SK-N-SH treated with all-trans-retinoic acid at 6 μM for 48 hours (cell line): ENCODE data around the gene FARS2.

Experiments
- ARNTL ChIP-seq: fragments of 450-650 bp; formaldehyde crosslinking; IDR thresholded peaks from 2 replicates; pipeline ENCODE4 v1.5.0; 2020; ENCODE audit warnings: low read depth, mild to moderate bottlenecking, moderate library complexity, borderline replicate concordance
- CREB5 ChIP-seq: fragments of 250-450 bp; sonication (Bioruptor Pico); IDR thresholded peaks from 2 replicates; pipeline ENCODE4 v1.5.1; 2020; ENCODE audit warnings: low read depth, mild to moderate bottlenecking, moderate library complexity
- CSDC2 ChIP-seq: fragments of 250-450 bp; sonication (Bioruptor Pico); IDR thresholded peaks from 2 replicates; pipeline ENCODE4 v1.5.0; 2020; ENCODE audit warnings: mild to moderate bottlenecking, moderate library complexity
- GLIS3 ChIP-seq: fragments of 250-450 bp; sonication (Bioruptor Pico); IDR thresholded peaks from 2 replicates; pipeline ENCODE4 v1.5.0; 2020; ENCODE audit warnings: mild to moderate bottlenecking, moderate library complexity
- OSR1 ChIP-seq: fragments of 250-450 bp; sonication (Bioruptor Pico); IDR thresholded peaks from 2 replicates; pipeline ENCODE4 v1.8.0; 2022; ENCODE audit warnings: moderate library complexity, mild to moderate bottlenecking, inconsistent platforms
- PATZ1 ChIP-seq: fragments of 250-450 bp; sonication (Bioruptor Pico); IDR thresholded peaks from 2 replicates; pipeline ENCODE4 v1.8.0; 2020; ENCODE audit warnings: mild to moderate bottlenecking, moderate library complexity, borderline replicate concordance
- RARB ChIP-seq: fragments of 250-450 bp; sonication (Bioruptor Pico); IDR thresholded peaks from 2 replicates; pipeline ENCODE4 v1.8.0; 2021; ENCODE audit warnings: mild to moderate bottlenecking, moderate library complexity
- TOX ChIP-seq: fragments of 250-450 bp; sonication (Bioruptor Pico); IDR thresholded peaks from 2 replicates; pipeline ENCODE4 v1.8.0; 2021; ENCODE audit warnings: mild to moderate bottlenecking, moderate library complexity, borderline replicate concordance
- ZFP3 ChIP-seq: fragments of 250-450 bp; sonication (Bioruptor Pico); IDR thresholded peaks from 2 replicates; pipeline ENCODE4 v1.5.0; 2020; ENCODE audit warnings: mild to moderate bottlenecking, moderate library complexity
- ZNF70 ChIP-seq: fragments of 450-650 bp; formaldehyde crosslinking; IDR thresholded peaks from 2 replicates; pipeline ENCODE4 v1.5.0; 2020; ENCODE audit warnings: mild to moderate bottlenecking, moderate library complexity
- TF ChIP-seq, protein P1 (sequence below): fragments of 250-450 bp; sonication (Bioruptor Pico); IDR thresholded peaks from 2 replicates; pipeline ENCODE4 v1.8.0; 2021; ENCODE audit warnings: low read depth, mild to moderate bottlenecking, moderate library complexity, borderline replicate concordance

GRCh38 chr6:5778906-5779305 is 517.6 kb downstream of the FARS2 start:
- no peak for TF ChIP-seq RARB (CRISPR knock-in tag)
- TF ChIP-seq PATZ1 (CRISPR knock-in tag): no peak
- no peak for TF ChIP-seq CREB5 (CRISPR knock-in tag)
- no peak for TF ChIP-seq OSR1 (CRISPR knock-in tag)
- no peak for TF ChIP-seq GLIS3 (CRISPR knock-in tag)
- TF ChIP-seq ARNTL: no peak
- no peak for TF ChIP-seq ZFP3 (CRISPR knock-in tag)
- no peak for TF ChIP-seq TOX (CRISPR knock-in tag)
- no peak for TF ChIP-seq CSDC2 (CRISPR knock-in tag)
- no peak for TF ChIP-seq ZNF70 (CRISPR knock-in tag)
- TF ChIP-seq, protein P1, sequence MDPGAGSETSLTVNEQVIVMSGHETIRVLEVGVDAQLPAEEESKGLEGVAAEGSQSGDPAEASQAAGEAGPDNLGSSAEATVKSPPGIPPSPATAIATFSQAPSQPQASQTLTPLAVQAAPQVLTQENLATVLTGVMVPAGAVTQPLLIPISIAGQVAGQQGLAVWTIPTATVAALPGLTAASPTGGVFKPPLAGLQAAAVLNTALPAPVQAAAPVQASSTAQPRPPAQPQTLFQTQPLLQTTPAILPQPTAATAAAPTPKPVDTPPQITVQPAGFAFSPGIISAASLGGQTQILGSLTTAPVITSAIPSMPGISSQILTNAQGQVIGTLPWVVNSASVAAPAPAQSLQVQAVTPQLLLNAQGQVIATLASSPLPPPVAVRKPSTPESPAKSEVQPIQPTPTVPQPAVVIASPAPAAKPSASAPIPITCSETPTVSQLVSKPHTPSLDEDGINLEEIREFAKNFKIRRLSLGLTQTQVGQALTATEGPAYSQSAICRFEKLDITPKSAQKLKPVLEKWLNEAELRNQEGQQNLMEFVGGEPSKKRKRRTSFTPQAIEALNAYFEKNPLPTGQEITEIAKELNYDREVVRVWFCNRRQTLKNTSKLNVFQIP (CRISPR knock-in tag): no peak
